ENCODE measurements around the gene NUBPL.

DNA sequence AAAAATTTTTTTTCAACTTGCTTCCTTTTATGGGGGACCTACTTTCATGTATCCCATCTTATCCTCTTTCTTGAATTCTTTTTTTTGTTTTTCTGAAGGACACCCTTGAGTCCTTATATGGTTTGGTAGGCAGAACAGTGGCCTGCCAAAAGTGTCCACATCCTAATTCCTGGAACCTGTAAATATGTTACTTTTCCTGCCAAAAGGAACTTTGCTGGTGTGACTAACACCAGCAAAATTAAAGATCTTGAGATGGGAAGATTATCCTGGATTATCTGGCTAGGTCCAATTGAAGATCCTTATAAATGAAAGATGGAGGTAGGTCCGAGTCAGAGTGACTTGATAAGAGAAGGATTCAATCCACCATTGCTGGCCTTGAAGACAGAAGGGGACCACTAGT lies 5.3 kb downstream of the NUBPL start:
- TF ChIP-seq POLR2A (IDR thresholded peaks at IDR 0.05; ENCODE audit: low read depth, low read length), result no peak
- no peak for TF ChIP-seq SPI1 (IDR thresholded peaks at IDR 0.05; ENCODE audit: low read depth, low read length)
- TF ChIP-seq POLR2AphosphoS5 (IDR thresholded peaks at IDR 0.05; ENCODE audit: low read depth, low read length), result no peak
- TF ChIP-seq TAF1 (IDR thresholded peaks at IDR 0.05; ENCODE audit: low read depth, low read length), result no peak
- TF ChIP-seq POU2F2 (IDR thresholded peaks at IDR 0.05; ENCODE audit: low read depth, low read length), result no peak
- TF ChIP-seq PAX5 (IDR thresholded peaks at IDR 0.05; ENCODE audit: insufficient read depth, low read length, severe bottlenecking), result no peak
